IPS-NIHi7 (cell line): ENCODE measurements around the gene SLC35B3.
"Not testable (repeated sequence)": the region's sequence is repeated elsewhere in the genome, so short reads cannot be mapped to it uniquely, and the experiment has no call there.

Source experiments
- DNase-seq: peaks from one replicate; pipeline ENCODE4 v3.0.0; 2012; ENCODE audit warnings: mixed read lengths; ENCODE audit errors: extremely low spot score

Gene SLC35B3

DNA sequence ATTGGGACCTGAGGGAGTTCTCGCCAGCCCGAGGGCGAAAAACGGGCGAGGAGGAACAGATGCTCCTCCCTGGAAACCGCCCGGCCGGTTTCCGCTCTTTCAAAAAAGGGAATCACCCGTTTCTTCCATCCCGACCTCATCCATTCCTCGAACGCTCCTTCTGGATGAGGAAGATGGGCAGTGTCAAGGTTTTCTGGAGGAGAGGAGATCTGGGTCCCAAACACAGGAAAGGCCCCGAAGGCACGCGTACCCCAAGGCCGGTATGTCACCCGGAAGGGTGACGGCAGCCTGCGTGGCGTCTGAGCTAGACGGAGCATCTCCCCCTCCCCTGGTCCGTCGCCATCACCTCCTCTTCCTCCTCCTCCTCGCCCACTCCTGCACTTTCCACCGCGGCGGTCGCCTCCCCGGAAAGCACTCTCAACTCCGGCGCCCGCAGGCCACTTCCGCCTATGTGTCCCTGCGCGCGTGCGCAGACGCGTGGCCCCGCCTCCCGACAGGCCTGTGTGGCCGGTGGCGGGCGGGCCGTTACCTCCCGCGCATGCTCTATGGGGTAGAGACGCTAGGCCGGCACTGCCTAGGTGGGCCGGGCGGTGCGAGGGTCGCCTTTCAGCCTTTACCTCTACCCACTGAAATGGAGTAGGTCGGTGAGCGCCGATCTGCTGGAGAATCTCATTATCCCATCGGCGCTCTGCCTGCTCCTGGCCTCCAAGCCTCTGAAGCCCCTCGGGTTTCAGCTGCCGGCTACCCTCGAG lies at the start of gene SLC35B3:
SLC35B3 (minus strand) TSS at position 453 of the 752 bp plus-strand sequence.
- peak; percentile 99 for DNase-seq

- DNase-seq, result no peak
These were observed 48.3 kb upstream of the SLC35B3 start for GRCh38 chr6:8483650-8484049.

DNA sequence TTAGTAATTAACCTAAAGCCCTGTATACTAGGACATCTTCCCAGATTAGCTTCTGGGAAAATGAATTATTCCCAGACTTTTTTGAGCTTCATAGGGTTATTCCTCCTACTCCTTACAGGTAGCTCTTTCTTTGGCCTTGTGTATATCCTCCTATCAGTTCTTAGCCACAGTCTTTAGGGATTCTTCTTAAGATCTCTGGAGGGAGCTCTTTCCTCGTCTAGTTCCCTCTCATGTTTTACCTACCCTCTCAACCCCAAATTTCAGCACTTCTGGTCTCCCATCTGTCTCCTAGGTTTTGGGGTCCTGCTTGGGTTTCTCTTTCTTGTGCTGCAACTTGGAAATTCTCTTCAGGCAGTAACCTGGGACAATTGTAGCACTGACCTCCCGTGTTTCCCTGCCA lies 46.4 kb upstream of the SLC35B3 start:
- DNase-seq, result peak; percentile 24

DNA sequence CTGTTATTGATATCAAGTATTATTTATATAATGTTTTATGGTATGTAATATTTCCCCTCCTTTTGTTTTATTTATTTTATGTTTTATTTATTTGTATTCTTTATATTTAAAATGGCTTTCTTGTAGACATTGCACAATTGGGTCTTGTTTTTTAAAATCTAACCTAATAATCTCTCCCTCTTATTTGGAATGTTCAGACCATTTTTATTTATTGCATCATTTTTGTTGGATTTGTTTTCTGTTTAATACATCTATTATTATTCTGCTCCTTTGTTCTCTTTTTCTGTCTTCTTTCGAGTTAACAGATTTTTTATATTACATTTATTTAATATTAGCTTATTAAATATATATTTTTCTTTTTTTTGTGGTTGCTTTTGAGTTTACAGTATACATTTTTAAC lies 43.1 kb upstream of the SLC35B3 start:
- DNase-seq, result no peak

DNA sequence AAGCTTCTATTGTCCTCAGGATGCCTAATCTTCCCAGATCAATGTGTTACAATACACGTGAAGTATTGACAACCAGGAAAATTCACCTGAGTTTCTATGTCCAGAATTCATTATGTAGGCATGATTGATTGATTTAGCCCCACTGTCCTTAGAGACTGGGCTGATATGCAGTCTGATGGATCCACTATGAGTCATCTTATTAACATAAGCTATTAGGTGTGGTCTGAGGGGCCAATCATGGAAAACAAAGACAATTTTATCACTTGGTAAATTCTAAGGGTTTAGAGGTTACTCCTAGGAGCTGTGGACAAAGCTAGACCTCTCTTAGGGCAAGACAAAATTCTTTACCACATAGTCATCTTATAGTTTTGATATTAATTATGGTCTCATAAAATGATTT lies 41.3 kb upstream of the SLC35B3 start:
- no peak for DNase-seq

- DNase-seq, result no peak
These were observed 33.4 kb upstream of the SLC35B3 start for GRCh38 chr6:8468552-8469356.

DNA sequence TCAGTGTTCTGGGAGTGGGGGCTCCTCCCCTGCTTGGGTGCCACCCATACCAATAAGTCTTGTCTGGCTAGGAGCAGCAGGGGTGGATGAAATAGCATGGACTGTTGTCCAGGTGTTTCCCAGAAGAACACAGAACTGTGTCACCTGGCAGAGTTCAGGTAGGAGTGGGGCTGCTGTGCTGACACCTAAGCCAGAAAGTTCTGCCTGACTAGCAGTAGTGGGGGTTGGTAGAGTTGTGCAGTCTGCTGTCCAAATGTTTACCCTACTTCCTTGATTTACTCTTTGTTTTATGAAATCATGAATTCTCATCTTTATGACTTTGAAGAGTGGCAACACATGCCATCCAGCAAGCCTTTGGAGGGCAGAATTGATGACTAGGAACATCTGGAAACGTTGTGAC lies 27.3 kb upstream of the SLC35B3 start:
- DNase-seq, result no peak

- DNase-seq, result no peak
These were observed 26.8 kb upstream of the SLC35B3 start for GRCh38 chr6:8462169-8462568.

- no peak for DNase-seq
These were observed 11.0 kb upstream of the SLC35B3 start for GRCh38 chr6:8446391-8446790.

- not testable (repeated sequence) for DNase-seq
These were observed 10.6 kb upstream of the SLC35B3 start for GRCh38 chr6:8445930-8446329.

DNA sequence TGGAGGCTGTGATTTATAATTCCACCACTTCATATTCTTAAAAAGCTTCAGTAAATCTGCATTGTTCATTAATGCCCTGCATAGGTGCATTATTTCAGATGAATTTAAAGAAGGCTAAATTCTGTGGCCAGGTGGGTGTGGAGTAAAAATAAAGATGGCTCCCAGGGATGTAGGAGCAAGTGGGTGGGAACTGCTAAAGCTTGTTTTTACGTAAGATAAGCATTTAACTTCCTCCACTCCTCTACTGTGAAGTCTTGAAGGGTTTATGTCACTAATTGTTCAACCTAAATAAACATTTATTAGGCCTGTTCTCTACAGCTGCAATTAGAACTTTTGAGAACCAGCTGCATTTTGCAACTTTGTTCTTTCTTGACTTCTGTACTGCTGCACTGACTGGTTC lies 6.8 kb upstream of the SLC35B3 start:
- no peak for DNase-seq

GRCh38 chr6:8441452-8441851 lies 6.1 kb upstream of the SLC35B3 start:
- no peak for DNase-seq

DNA sequence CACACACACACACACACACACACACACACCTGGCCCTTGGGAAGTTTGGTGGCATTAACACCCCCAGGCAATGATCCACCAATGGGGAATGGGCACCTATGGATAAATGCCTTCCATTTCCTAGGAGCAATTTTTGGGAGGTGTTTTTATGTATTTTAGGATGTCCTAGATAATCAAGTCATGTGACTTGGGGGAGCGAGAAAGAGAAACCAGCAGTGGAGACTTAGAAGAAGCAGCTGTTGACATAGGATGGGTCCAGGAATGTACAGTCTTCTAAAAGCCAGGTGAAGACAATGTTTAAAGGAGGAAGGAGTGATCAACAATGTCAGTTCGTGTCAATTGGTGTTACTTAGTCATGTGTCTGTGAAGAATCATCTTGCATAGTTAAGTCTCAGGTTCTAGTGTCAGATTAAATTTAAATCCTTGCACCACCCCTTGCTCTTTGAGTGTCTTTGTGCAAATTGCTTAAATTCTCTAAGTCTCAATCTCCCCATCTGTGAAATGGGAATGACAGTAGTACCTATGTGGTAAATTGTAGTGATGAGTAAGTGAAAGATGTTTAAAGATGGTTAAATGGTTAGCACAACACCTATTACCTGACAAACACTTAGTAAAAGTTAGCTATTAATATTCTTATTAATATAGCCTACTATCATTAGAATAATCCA lies 4.4 kb upstream of the SLC35B3 start:
- no peak for DNase-seq

GRCh38 chr6:8437813-8438212 lies 2.5 kb upstream of the SLC35B3 start:
- DNase-seq, result no peak

GRCh38 chr6:8436966-8437365 lies 1.6 kb upstream of the SLC35B3 start:
- DNase-seq, result no peak

DNA sequence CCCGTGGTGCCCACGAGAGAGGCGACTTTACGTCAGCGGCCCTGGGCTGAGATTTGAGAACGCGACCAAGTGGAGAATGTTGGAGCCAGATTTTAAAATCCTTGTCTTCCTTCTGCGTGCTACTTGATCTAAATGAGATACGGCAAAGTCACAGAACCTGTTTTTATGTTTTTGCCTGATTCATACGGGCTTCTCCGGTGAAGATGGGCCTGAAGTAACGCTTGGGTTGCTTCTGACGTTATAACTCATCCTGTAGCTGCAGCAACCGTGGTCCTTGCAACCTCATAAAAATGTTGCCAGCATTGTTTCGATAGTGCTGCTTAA lies 462 bp upstream of the SLC35B3 start:
- DNase-seq, result no peak

GRCh38 chr6:8434727-8435092 lies 635 bp downstream of the SLC35B3 start:
- no peak for DNase-seq

- DNase-seq, result no peak
These were observed 2.7 kb downstream of the SLC35B3 start for GRCh38 chr6:8432614-8433013.

DNA sequence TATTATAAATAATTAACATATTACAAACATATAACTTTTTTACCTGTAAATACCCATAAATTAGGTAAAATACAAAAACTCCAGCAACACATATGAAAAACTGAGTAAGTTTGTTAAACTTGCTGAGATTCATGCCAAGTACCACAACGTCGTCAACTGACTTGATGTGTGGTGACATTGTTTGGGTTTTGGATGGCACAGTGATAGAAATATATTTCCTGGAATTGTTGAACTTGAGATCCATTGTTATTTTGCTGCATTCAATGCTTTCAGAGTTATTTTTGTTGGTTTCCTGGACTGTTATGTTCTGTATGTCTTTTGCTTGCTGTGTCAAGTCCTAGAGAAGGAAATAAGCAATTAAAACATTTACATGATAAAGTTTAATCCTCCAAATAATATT lies 5.5 kb downstream of the SLC35B3 start:
- DNase-seq, result no peak

DNA sequence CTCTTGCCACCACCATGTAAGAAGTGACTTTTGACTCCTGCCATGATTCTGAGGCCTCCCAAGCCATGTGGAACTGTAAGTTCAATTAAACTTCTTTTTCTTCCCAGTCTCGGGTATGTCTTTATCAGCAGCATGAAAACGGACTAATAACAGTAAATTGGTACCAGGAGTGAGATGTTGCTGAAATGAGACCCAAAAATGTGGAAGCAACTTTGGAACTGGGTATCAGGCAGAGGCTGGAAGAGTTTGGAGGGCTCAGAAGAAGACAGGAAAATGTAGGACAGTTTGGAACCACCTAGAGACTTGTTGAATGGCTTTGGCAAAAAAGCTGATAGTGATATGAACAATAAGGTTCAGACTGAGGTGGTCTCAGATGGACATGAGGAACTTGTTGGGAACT lies 8.8 kb downstream of the SLC35B3 start:
- not testable (repeated sequence) for DNase-seq

DNA sequence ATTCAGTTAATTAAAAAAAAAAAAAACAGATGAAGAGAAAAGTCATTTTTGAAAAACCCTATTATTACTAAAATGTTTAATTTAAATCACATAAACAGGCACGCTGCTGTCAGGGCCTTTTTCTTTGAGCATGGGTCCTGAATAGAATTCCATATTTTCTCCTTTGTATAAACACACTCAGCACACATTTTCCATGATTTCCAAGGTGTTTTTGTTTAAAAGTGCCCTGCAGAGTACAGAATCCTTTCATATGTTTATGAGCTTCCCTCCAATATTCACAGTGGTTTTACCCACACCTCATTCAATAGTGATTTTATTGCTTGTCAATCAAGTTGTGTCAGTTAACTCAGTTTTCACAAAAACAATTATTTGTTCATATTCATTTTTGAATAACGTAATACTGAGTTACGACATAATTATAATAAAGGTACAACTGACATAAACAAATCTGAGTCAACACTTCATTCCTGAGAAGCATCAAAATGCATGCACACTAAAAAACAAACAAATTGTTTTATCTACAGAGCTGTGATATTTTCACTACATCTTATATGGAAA lies 15.2 kb downstream of the SLC35B3 start:
- DNase-seq, result no peak

DNA sequence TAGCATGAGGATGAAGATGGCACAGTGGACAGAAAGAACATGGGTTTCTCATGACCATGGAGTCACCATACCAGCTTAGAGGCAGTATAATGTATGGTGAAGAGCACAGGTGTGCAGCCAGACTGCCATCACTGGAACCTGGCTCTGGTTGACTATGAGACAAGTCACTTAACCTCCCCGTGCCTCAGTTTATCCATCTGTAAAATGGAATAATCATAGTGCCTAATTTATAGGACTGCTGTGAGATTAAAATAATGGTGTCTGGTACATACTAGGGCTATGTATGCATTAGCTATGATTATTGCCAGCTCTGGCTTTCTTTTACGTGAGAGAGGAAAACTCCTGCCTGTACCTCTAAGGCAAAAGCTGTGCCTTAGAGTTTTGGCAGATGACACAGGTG lies 19.4 kb downstream of the SLC35B3 start:
- DNase-seq, result no peak

DNA sequence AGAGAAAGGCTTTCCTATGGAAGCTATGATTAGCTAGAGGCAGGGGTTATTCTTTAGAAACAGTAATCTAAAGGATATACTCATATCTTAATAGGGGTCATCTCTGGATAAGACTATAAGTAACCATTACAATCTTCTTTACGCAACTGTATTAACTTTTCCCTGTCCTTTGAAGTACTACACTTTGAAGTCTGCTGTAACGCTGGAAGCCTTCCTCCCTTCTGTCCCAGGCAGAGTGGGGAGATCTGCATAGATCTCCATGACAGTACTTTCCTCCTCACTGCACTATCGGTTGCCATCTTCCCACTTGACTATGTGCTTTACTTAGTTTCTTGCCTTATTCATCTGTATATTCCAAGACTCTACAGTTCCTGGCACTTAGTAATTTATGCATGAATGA lies 20.1 kb downstream of the SLC35B3 start:
- DNase-seq, result no peak
